Activated naive CD4-positive, alpha-beta T cell treated with anti-CD3 and anti-CD28 coated beads, Interleukin-2, amount 10 ng/mL, durations not matched to agents 7 days and 5 days (primary cell): ENCODE measurements around the gene TMEM263.

Experiments used
- CTCF ChIA-PET: fragments of 350-600 bp; sonication (Branson Sonifier 250); formaldehyde crosslinking; loops from one replicate; lab custom pipeline; 2021; ENCODE audit warnings: antibody characterized with exemption; lab: Charles Lee
- DNase-seq: peaks from one replicate; pipeline ENCODE4 v3.0.0-alpha.2; 2020
- H3K27ac Mint-ChIP-seq: one replicate; pipeline ENCODE4 v1.8.0; 2021; ENCODE audit warnings: mild to moderate bottlenecking, moderate library complexity, mixed read lengths
- H3K27me3 Mint-ChIP-seq: one replicate; pipeline ENCODE4 v1.8.0; 2021; ENCODE audit warnings: mild to moderate bottlenecking, mixed read lengths
- H3K36me3 Mint-ChIP-seq: one replicate; pipeline ENCODE4 v1.8.0; 2021; ENCODE audit warnings: mixed read lengths
- H3K4me1 Mint-ChIP-seq: one replicate; pipeline ENCODE4 v1.8.0; 2021; ENCODE audit warnings: mixed read lengths
- H3K4me3 Mint-ChIP-seq: one replicate; pipeline ENCODE4 v1.8.0; 2021; ENCODE audit warnings: mild to moderate bottlenecking, moderate library complexity, mixed read lengths
- H3K9me3 Mint-ChIP-seq: one replicate; pipeline ENCODE4 v1.8.0; 2021; ENCODE audit warnings: mixed read lengths

TMEM263 gene

GRCh38 chr12:106955377-106956047 is at the start of gene TMEM263:
Gene TMEM263, plus strand, starts transcription at chr12:106955907. Its CDS starts 11,210 bp downstream, at chr12:106967117.
- peaks cover 27% of the 10 kb centered on the region for H3K4me1 Mint-ChIP-seq
- peaks cover 14% of the 10 kb centered on the region for H3K27me3 Mint-ChIP-seq
- CTCF ChIA-PET, result interaction anchor here (0.7 to 1.4 kb wide), 3 partner anchors 23 to 365 kb away, joined by 3 read pairs; no protein-coding TSS in a partner anchor

GRCh38 chr12:106906715-106907114 is 49.0 kb upstream of the TMEM263 start:
- no peaks in the 10 kb centered on the region for H3K9me3 Mint-ChIP-seq
- CTCF ChIA-PET, result interaction anchor here (1.4 kb wide), 1 partner anchor 24 kb away, joined by 3 read pairs; no protein-coding TSS in a partner anchor
- H3K4me3 Mint-ChIP-seq, result no peak overlapping the region
- peaks cover 46% of the 10 kb centered on the region for H3K27me3 Mint-ChIP-seq
- H3K4me1 Mint-ChIP-seq, result peaks cover 20% of the 10 kb centered on the region
- no peak for DNase-seq
- H3K27ac Mint-ChIP-seq, result no peak overlapping the region
- H3K36me3 Mint-ChIP-seq, result no peaks in the 10 kb centered on the region

More at GRCh38 chr12:106955377-106956047, at the start of gene TMEM263:
- peak; percentile 91 for DNase-seq
- Mint-ChIP-seq H3K4me3 (peak within 1 kb of the TSS; percentile 95), H3K27ac (peak within 1 kb of the TSS; percentile 91), H3K9me3 (peaks cover 2% of the 10 kb centered on the region), H3K36me3 (peaks cover 11% of the 10 kb centered on the region)

- Mint-ChIP-seq H3K4me3 (no peak overlapping the region), H3K27me3 (peaks cover 39% of the 10 kb centered on the region), H3K27ac (no peak overlapping the region), H3K4me1 (peaks cover 21% of the 10 kb centered on the region), H3K36me3 (no peaks in the 10 kb centered on the region), H3K9me3 (no peaks in the 10 kb centered on the region)
- no peak for DNase-seq
- CTCF ChIA-PET, result interaction anchor here (1.0 to 1.8 kb wide), 3 partner anchors 9 to 24 kb away, joined by 3 to 10 read pairs (median 4); no protein-coding TSS in a partner anchor
Observed at GRCh38 chr12:106907411-106907810, 48.3 kb upstream of the TMEM263 start.

GRCh38 chr12:106907846-106908245 is 47.9 kb upstream of the TMEM263 start:
- peaks cover 36% of the 10 kb centered on the region for H3K27me3 Mint-ChIP-seq
- DNase-seq, result no peak
- H3K4me1 Mint-ChIP-seq, result peaks cover 21% of the 10 kb centered on the region
- H3K9me3 Mint-ChIP-seq, result no peaks in the 10 kb centered on the region
- H3K36me3 Mint-ChIP-seq, result no peaks in the 10 kb centered on the region
- no peak overlapping the region for H3K27ac Mint-ChIP-seq
- CTCF ChIA-PET, result interaction anchor here (1.0 to 1.8 kb wide), 3 partner anchors 9 to 25 kb away, joined by 3 to 10 read pairs (median 4); no protein-coding TSS in a partner anchor
- no peak overlapping the region for H3K4me3 Mint-ChIP-seq

- H3K4me3 Mint-ChIP-seq, result no peak overlapping the region
- CTCF ChIA-PET, result interaction anchor here (1.0 to 1.8 kb wide), 2 partner anchors 8 to 11 kb away, joined by 4 to 10 read pairs; no protein-coding TSS in a partner anchor
- no peak for DNase-seq
- no peaks in the 10 kb centered on the region for H3K36me3 Mint-ChIP-seq
- H3K4me1 Mint-ChIP-seq, result peaks cover 18% of the 10 kb centered on the region
- H3K27ac Mint-ChIP-seq, result no peak overlapping the region
- no peaks in the 10 kb centered on the region for H3K9me3 Mint-ChIP-seq
- H3K27me3 Mint-ChIP-seq, result peaks cover 29% of the 10 kb centered on the region
Observed at GRCh38 chr12:106908561-106908960, 47.1 kb upstream of the TMEM263 start.

- Mint-ChIP-seq H3K9me3 (no peaks in the 10 kb centered on the region), H3K4me1 (peaks cover 24% of the 10 kb centered on the region), H3K27me3 (peaks cover 26% of the 10 kb centered on the region), H3K36me3 (no peaks in the 10 kb centered on the region), H3K27ac (no peak overlapping the region), H3K4me3 (no peak overlapping the region)
- CTCF ChIA-PET, result no interaction called here
- DNase-seq, result no peak
Observed at GRCh38 chr12:106910202-106910601, 45.5 kb upstream of the TMEM263 start.

- DNase-seq, result no peak
- peaks cover 25% of the 10 kb centered on the region for H3K27me3 Mint-ChIP-seq
- no peaks in the 10 kb centered on the region for H3K36me3 Mint-ChIP-seq
- H3K4me1 Mint-ChIP-seq, result peaks cover 31% of the 10 kb centered on the region
- CTCF ChIA-PET, result interaction anchor here (0.6 kb wide), 1 partner anchor 70 kb away, joined by 3 read pairs; no protein-coding TSS in a partner anchor
- H3K27ac Mint-ChIP-seq, result no peak overlapping the region
- no peaks in the 10 kb centered on the region for H3K9me3 Mint-ChIP-seq
- H3K4me3 Mint-ChIP-seq, result no peak overlapping the region
Observed at GRCh38 chr12:106911581-106911980, 44.1 kb upstream of the TMEM263 start.

- no peak for DNase-seq
- CTCF ChIA-PET, result interaction anchor here (0.7 kb wide), 2 partner anchors 9 to 11 kb away, joined by 3 read pairs; no protein-coding TSS in a partner anchor
- Mint-ChIP-seq H3K4me1 (peaks cover 29% of the 10 kb centered on the region), H3K36me3 (no peaks in the 10 kb centered on the region), H3K9me3 (no peaks in the 10 kb centered on the region), H3K27me3 (peaks cover 9% of the 10 kb centered on the region), H3K27ac (no peak overlapping the region), H3K4me3 (no peak overlapping the region)
Observed at GRCh38 chr12:106913456-106913855, 42.3 kb upstream of the TMEM263 start.

GRCh38 chr12:106914796-106915634 is 40.7 kb upstream of the TMEM263 start:
- no peaks in the 10 kb centered on the region for H3K9me3 Mint-ChIP-seq
- no peak overlapping the region for H3K4me3 Mint-ChIP-seq
- no peaks in the 10 kb centered on the region for H3K27me3 Mint-ChIP-seq
- H3K4me1 Mint-ChIP-seq, result peaks cover 31% of the 10 kb centered on the region
- CTCF ChIA-PET, result interaction anchor here (0.9 kb wide), 1 partner anchor 528 kb away, joined by 4 read pairs; no protein-coding TSS in a partner anchor
- no peaks in the 10 kb centered on the region for H3K36me3 Mint-ChIP-seq
- H3K27ac Mint-ChIP-seq, result peak overlapping the region; percentile 40
- peak; percentile 50 for DNase-seq

- Mint-ChIP-seq H3K36me3 (no peaks in the 10 kb centered on the region), H3K27me3 (no peaks in the 10 kb centered on the region), H3K4me3 (no peak overlapping the region), H3K4me1 (peaks cover 25% of the 10 kb centered on the region), H3K9me3 (no peaks in the 10 kb centered on the region), H3K27ac (peak overlapping the region; percentile 30)
- CTCF ChIA-PET, result interaction anchor here (0.9 kb wide), 1 partner anchor 529 kb away, joined by 4 read pairs; no protein-coding TSS in a partner anchor
- no peak for DNase-seq
Observed at GRCh38 chr12:106915635-106916026, 40.1 kb upstream of the TMEM263 start.

- Mint-ChIP-seq H3K4me3 (no peak overlapping the region), H3K9me3 (no peaks in the 10 kb centered on the region), H3K27ac (no peak overlapping the region), H3K4me1 (peaks cover 17% of the 10 kb centered on the region), H3K36me3 (no peaks in the 10 kb centered on the region), H3K27me3 (peaks cover 6% of the 10 kb centered on the region)
- CTCF ChIA-PET, result interaction anchor here (0.9 to 1.6 kb wide), 6 partner anchors 10 to 690 kb away, joined by 3 to 4 read pairs (median 4); no protein-coding TSS in a partner anchor
- no peak for DNase-seq
Observed at GRCh38 chr12:106917503-106917902, 38.2 kb upstream of the TMEM263 start.

GRCh38 chr12:106918746-106919145 is 37.0 kb upstream of the TMEM263 start:
- CTCF ChIA-PET, result interaction anchor here (0.7 to 2.6 kb wide), 22 partner anchors 11 to 692 kb away, joined by 3 to 27 read pairs (median 4); partner anchors contain the start of genes POLR3B and TMEM263
- Mint-ChIP-seq H3K36me3 (no peaks in the 10 kb centered on the region), H3K27ac (no peak overlapping the region), H3K4me1 (peaks cover 17% of the 10 kb centered on the region), H3K4me3 (no peak overlapping the region), H3K9me3 (no peaks in the 10 kb centered on the region), H3K27me3 (peaks cover 6% of the 10 kb centered on the region)
- DNase-seq, result peak; percentile 34

- CTCF ChIA-PET, result interaction anchor here (0.7 to 2.6 kb wide), 17 partner anchors 12 to 689 kb away, joined by 3 to 27 read pairs (median 4); partner anchors contain the start of gene POLR3B
- no peaks in the 10 kb centered on the region for H3K36me3 Mint-ChIP-seq
- H3K27me3 Mint-ChIP-seq, result peaks cover 6% of the 10 kb centered on the region
- DNase-seq, result no peak
- no peak overlapping the region for H3K4me3 Mint-ChIP-seq
- H3K4me1 Mint-ChIP-seq, result peaks cover 10% of the 10 kb centered on the region
- no peaks in the 10 kb centered on the region for H3K9me3 Mint-ChIP-seq
- H3K27ac Mint-ChIP-seq, result no peak overlapping the region
Observed at GRCh38 chr12:106919910-106920544, 35.7 kb upstream of the TMEM263 start.
